HL-60 (cell line): ENCODE measurements around the gene HCFC1R1.
A peak's percentile ranks its signal among the peaks of the same experiment; 100 is the strongest.

Experiments used
- DNase-seq, 2 experiments: peaks; one replicate each; pipeline ENCODE4 v3.0.0-alpha.2; 2010 to 2020; ENCODE audit warnings: low read depth in 1 of 2, low spot score in 1 of 2
- H3K27ac ChIP-seq: fragments of 250-450 bp; sonication (Bioruptor Pico); replicated peaks from 2 replicates; pipeline ENCODE4 v1.5.1; 2020; ENCODE audit warnings: mild to moderate bottlenecking, moderate library complexity
- H3K27me3 ChIP-seq: fragments of 250-450 bp; sonication (Bioruptor Pico); 2 replicates; pipeline ENCODE4 v1.5.1; 2021; ENCODE audit warnings: mild to moderate bottlenecking, moderate library complexity; ENCODE audit not compliant: insufficient read depth, poor library complexity, severe bottlenecking
- H3K4me3 ChIP-seq: replicated peaks from 2 replicates; pipeline ENCODE4 v1.5.1; 2011; ENCODE audit warnings: mild to moderate bottlenecking, control low read depth, low read length; ENCODE audit not compliant: insufficient read depth
- GABPA ChIP-seq: IDR thresholded peaks from 2 replicates; pipeline ENCODE4 v1.6.1; 2012; ENCODE audit warnings: low read depth
- POLR2AphosphoS5 ChIP-seq: IDR thresholded peaks from 2 replicates; pipeline ENCODE4 v1.6.1; 2012; ENCODE audit warnings: low read depth
- SPI1 ChIP-seq: IDR thresholded peaks from 2 replicates; pipeline ENCODE4 v1.6.1; 2012; ENCODE audit warnings: low read depth, mild to moderate bottlenecking, borderline replicate concordance
- TF ChIP-seq, protein P1 (sequence below): IDR thresholded peaks from 2 replicates; pipeline ENCODE4 v1.6.1; 2012; ENCODE audit warnings: low read depth; ENCODE audit not compliant: insufficient replicate concordance
- TF ChIP-seq, protein P2 (sequence below): IDR thresholded peaks from one replicate; pipeline ENCODE4 v1.5.1; 2011; ENCODE audit warnings: low read length, control low read depth, inconsistent platforms; ENCODE audit not compliant: insufficient read depth

The HCFC1R1 gene

DNA sequence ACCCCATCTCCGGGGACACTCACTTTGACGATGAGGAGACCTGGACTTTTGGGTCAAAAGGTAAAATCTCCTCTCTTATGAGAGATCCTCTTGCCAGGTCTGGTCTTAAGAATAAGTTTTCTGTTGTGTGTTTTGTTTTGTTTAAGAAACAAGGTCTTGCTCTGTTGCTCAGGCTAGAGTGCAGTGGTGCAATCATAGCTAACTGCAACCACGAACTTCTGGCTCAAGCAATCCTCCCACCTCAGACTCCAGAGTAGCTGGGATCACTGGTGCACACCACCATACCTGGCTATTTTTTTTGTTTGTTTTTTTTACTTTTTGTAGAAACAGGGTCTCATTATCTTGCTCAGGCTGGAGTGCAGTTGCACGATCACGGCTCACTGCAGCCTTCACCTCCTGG lies 26.7 kb upstream of the HCFC1R1 start:
- peaks cover 2% of the 10 kb centered on the region for H3K27me3 ChIP-seq
- DNase-seq: peak in 1 of 2 experiments; percentile 73
- peak overlapping the region; percentile 78 for H3K27ac ChIP-seq
- TF ChIP-seq, protein P1, sequence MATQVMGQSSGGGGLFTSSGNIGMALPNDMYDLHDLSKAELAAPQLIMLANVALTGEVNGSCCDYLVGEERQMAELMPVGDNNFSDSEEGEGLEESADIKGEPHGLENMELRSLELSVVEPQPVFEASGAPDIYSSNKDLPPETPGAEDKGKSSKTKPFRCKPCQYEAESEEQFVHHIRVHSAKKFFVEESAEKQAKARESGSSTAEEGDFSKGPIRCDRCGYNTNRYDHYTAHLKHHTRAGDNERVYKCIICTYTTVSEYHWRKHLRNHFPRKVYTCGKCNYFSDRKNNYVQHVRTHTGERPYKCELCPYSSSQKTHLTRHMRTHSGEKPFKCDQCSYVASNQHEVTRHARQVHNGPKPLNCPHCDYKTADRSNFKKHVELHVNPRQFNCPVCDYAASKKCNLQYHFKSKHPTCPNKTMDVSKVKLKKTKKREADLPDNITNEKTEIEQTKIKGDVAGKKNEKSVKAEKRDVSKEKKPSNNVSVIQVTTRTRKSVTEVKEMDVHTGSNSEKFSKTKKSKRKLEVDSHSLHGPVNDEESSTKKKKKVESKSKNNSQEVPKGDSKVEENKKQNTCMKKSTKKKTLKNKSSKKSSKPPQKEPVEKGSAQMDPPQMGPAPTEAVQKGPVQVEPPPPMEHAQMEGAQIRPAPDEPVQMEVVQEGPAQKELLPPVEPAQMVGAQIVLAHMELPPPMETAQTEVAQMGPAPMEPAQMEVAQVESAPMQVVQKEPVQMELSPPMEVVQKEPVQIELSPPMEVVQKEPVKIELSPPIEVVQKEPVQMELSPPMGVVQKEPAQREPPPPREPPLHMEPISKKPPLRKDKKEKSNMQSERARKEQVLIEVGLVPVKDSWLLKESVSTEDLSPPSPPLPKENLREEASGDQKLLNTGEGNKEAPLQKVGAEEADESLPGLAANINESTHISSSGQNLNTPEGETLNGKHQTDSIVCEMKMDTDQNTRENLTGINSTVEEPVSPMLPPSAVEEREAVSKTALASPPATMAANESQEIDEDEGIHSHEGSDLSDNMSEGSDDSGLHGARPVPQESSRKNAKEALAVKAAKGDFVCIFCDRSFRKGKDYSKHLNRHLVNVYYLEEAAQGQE: no peak
- no peak for TF ChIP-seq SPI1
- TF ChIP-seq POLR2AphosphoS5: no peak
- TF ChIP-seq, protein P2, sequence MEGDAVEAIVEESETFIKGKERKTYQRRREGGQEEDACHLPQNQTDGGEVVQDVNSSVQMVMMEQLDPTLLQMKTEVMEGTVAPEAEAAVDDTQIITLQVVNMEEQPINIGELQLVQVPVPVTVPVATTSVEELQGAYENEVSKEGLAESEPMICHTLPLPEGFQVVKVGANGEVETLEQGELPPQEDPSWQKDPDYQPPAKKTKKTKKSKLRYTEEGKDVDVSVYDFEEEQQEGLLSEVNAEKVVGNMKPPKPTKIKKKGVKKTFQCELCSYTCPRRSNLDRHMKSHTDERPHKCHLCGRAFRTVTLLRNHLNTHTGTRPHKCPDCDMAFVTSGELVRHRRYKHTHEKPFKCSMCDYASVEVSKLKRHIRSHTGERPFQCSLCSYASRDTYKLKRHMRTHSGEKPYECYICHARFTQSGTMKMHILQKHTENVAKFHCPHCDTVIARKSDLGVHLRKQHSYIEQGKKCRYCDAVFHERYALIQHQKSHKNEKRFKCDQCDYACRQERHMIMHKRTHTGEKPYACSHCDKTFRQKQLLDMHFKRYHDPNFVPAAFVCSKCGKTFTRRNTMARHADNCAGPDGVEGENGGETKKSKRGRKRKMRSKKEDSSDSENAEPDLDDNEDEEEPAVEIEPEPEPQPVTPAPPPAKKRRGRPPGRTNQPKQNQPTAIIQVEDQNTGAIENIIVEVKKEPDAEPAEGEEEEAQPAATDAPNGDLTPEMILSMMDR: no peak
- TF ChIP-seq GABPA: no peak
- H3K4me3 ChIP-seq: no peak overlapping the region

DNA sequence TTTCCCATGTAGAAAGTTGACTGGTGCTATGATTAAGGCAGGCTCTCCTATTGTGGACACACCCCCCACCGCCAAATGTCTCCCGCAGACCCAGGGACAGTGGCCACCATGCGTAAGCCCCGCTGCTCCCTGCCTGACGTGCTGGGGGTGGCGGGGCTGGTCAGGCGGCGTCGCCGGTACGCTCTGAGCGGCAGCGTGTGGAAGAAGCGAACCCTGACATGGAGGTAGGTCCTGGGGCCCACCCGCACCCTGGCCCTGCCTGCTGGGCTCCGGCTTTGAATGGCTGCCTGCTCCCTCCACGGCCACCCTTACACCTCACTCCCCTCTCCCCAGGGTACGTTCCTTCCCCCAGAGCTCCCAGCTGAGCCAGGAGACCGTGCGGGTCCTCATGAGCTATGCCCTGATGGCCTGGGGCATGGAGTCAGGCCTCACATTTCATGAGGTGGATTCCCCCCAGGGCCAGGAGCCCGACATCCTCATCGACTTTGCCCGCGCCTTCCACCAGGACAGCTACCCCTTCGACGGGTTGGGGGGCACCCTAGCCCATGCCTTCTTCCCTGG lies 26.3 kb upstream of the HCFC1R1 start:
- H3K27ac ChIP-seq: peak overlapping the region; percentile 78
- no peak for TF ChIP-seq SPI1
- TF ChIP-seq, protein P1: no peak
- TF ChIP-seq, protein P2: no peak
- no peak for TF ChIP-seq GABPA
- no peak for TF ChIP-seq POLR2AphosphoS5

DNA sequence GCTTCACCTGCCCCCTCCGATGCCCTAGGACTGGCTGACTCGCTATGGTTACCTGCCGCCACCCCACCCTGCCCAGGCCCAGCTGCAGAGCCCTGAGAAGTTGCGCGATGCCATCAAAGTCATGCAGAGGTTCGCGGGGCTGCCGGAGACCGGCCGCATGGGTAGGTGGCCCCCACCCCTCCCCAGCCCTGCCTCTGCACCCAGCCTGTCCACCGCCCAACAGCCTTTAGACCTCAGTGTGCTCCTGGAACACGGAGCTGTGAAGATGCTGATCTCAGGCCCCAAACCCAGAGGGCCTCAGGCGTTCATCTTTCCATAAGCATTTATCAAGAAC lies 23.6 kb upstream of the HCFC1R1 start:
- no peak for DNase-seq
- TF ChIP-seq GABPA: no peak
- no peak for TF ChIP-seq POLR2AphosphoS5
- TF ChIP-seq, protein P1: no peak
- TF ChIP-seq SPI1: no peak
- TF ChIP-seq, protein P2: no peak
- H3K4me3 ChIP-seq: no peak overlapping the region
- H3K27me3 ChIP-seq: peaks cover 5% of the 10 kb centered on the region
- H3K27ac ChIP-seq: no peak overlapping the region

More for the DNA sequence above, 26.3 kb upstream of the HCFC1R1 start:
- DNase-seq: no peak
- Histone ChIP-seq H3K27me3 (peaks cover 5% of the 10 kb centered on the region), H3K4me3 (no peak overlapping the region)
